PC-3 (cell line): ENCODE results near the gene BTBD18. TPM values are rescaled to one million over a fixed set of nuclear protein-coding genes. Genes with fewer than 3 reads are reported as not detected.

Experiments used
- ATAC-seq: fragments of 200-7000 bp; cut with Tn5 transposase; 2 replicates; pipeline ENCODE4 v1.9.1; 2020; ENCODE audit warnings: mild to moderate bottlenecking, moderate library complexity
- BruUV-seq: library from RNA; stranded (reverse); fragments of 400-500 nt; replicated peaks from 2 replicates; lab custom pipeline; 2021; lab: Mats Ljungman, UMichigan
- CTCF ChIA-PET: fragments of 300-600 bp; sonication (Branson Sonifier 250); formaldehyde crosslinking; loops from one replicate; lab custom pipeline; 2022; ENCODE audit warnings: antibody characterized with exemption; lab: Charles Lee
- POLR2A ChIA-PET: fragments of 300-600 bp; sonication (Branson Sonifier 250); formaldehyde crosslinking; loops from one replicate; lab custom pipeline; 2022; ENCODE audit warnings: antibody characterized with exemption; ENCODE audit not compliant: unreplicated experiment; lab: Charles Lee
- DNase-seq: peaks from one replicate; pipeline ENCODE4 v3.0.0-alpha.2; 2015
- H2AFZ ChIP-seq: fragments of 300-600 bp; sonication (generic); 2 replicates; pipeline ENCODE4 v1.6.0; 2016; ENCODE audit warnings: antibody characterized with exemption, low read length
- H3F3A ChIP-seq: fragments of 300-600 bp; sonication (generic); one replicate; pipeline ENCODE4 v1.6.0; 2017; ENCODE audit warnings: antibody characterized with exemption, low read length, control low read depth, mild to moderate bottlenecking; ENCODE audit not compliant: unreplicated experiment
- H3K27ac ChIP-seq: fragments of 300-600 bp; sonication (generic); 2 replicates; pipeline ENCODE4 v1.5.1; 2016; ENCODE audit warnings: mild to moderate bottlenecking, low read length
- H3K27me3 ChIP-seq: fragments of 300-600 bp; sonication (generic); 2 replicates; pipeline ENCODE4 v1.6.1; 2016; ENCODE audit warnings: low read length, mixed read lengths
- H3K36me3 ChIP-seq: fragments of 300-600 bp; sonication (generic); 2 replicates; pipeline ENCODE4 v1.6.1; 2016; ENCODE audit warnings: low read depth, mixed run types, low read length, mixed read lengths
- H3K4me1 ChIP-seq: fragments of 300-600 bp; sonication (generic); 2 replicates; pipeline ENCODE4 v1.5.1; 2016; ENCODE audit warnings: low read length; ENCODE audit not compliant: insufficient read depth
- H3K4me2 ChIP-seq: fragments of 300-600 bp; sonication (generic); 2 replicates; pipeline ENCODE4 v1.6.0; 2016; ENCODE audit warnings: low read length
- H3K4me3 ChIP-seq: fragments of 300-600 bp; sonication (generic); 2 replicates; pipeline ENCODE4 v1.5.1; 2016; ENCODE audit warnings: mild to moderate bottlenecking, low read length, mixed read lengths
- H3K79me2 ChIP-seq: fragments of 300-600 bp; sonication (generic); 2 replicates; pipeline ENCODE4 v1.6.1; 2017; ENCODE audit warnings: low read length, mixed read lengths
- H3K9ac ChIP-seq: fragments of 300-600 bp; sonication (generic); 2 replicates; pipeline ENCODE4 v1.6.0; 2016; ENCODE audit warnings: mild to moderate bottlenecking, low read length
- H3K9me2 ChIP-seq: fragments of 300-600 bp; sonication (generic); replicated peaks from 2 replicates; pipeline ENCODE4 v1.6.1; 2016; ENCODE audit warnings: mixed run types, low read length, mixed read lengths
- H3K9me3 ChIP-seq: fragments of 300-600 bp; sonication (generic); 2 replicates; pipeline ENCODE4 v1.6.1; 2016; ENCODE audit warnings: low read length, mixed read lengths
- H4K20me1 ChIP-seq: fragments of 300-600 bp; sonication (generic); 2 replicates; pipeline ENCODE4 v1.6.1; 2016; ENCODE audit warnings: low read length, mixed read lengths
- EZH2 ChIP-seq: fragments of 300-600 bp; sonication (generic); IDR thresholded peaks from one replicate; pipeline ENCODE4 v1.6.1; 2017; ENCODE audit warnings: antibody characterized with exemption, mild to moderate bottlenecking, low read length; ENCODE audit not compliant: unreplicated experiment
- EZH2phosphoT487 ChIP-seq: fragments of 300-600 bp; sonication (generic); IDR thresholded peaks from 2 replicates; pipeline ENCODE4 v1.6.1; 2018; ENCODE audit warnings: mild to moderate bottlenecking, antibody characterized with exemption, low read length, borderline replicate concordance
- intact Hi-C: fragments of 100-400 bp; cut with micrococcal nuclease; formaldehyde crosslinking; loops from 2 replicates; pipeline ENCODE4 v1.9.0; 2023
- total RNA-seq: library from RNA; depleted of rRNA; stranded (reverse); fragments of >200 nt; gene quantifications from 2 replicates; pipeline ENCODE4 v1.2.3, GENCODE V29; 2014
- TF ChIP-seq, protein P1 (sequence below): fragments of 300-600 bp; sonication (generic); conservative IDR thresholded peaks from 2 replicates; pipeline ENCODE4 v1.5.1; 2017; ENCODE audit warnings: antibody characterized with exemption, low read depth, mild to moderate bottlenecking, low read length

The BTBD18 gene
- total RNA-seq, 1 experiment from 2014 or later: not detected

- Histone ChIP-seq H3K79me2 (peaks cover 63% of the 10 kb centered on the region), H3K27ac (no peak overlapping the region), H3K4me2 (peak overlapping the region; percentile 98), H3K9ac (peak overlapping the region; percentile 96; the same call in 1 of the 2 replicates), H3K4me1 (peaks cover 24% of the 10 kb centered on the region), H3K36me3 (peaks cover 7% of the 10 kb centered on the region; the same call in 1 of the 2 replicates), H3K9me2 (no peaks in the 10 kb centered on the region), H3F3A (no peaks in the 10 kb centered on the region), H3K9me3 (no peaks in the 10 kb centered on the region), H2AFZ (no peak overlapping the region), H4K20me1 (peaks cover 20% of the 10 kb centered on the region), H3K4me3 (peak overlapping the region; percentile 99), H3K27me3 (no peaks in the 10 kb centered on the region)
- ATAC-seq: no peak
- intact Hi-C loops: no loop called here
- CTCF ChIA-PET: no interaction called here
- POLR2A ChIA-PET: no interaction called here
- TF ChIP-seq EZH2phosphoT487: no peak
- TF ChIP-seq EZH2: no peak
- TF ChIP-seq, protein P1, sequence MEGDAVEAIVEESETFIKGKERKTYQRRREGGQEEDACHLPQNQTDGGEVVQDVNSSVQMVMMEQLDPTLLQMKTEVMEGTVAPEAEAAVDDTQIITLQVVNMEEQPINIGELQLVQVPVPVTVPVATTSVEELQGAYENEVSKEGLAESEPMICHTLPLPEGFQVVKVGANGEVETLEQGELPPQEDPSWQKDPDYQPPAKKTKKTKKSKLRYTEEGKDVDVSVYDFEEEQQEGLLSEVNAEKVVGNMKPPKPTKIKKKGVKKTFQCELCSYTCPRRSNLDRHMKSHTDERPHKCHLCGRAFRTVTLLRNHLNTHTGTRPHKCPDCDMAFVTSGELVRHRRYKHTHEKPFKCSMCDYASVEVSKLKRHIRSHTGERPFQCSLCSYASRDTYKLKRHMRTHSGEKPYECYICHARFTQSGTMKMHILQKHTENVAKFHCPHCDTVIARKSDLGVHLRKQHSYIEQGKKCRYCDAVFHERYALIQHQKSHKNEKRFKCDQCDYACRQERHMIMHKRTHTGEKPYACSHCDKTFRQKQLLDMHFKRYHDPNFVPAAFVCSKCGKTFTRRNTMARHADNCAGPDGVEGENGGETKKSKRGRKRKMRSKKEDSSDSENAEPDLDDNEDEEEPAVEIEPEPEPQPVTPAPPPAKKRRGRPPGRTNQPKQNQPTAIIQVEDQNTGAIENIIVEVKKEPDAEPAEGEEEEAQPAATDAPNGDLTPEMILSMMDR: no peak
- no TSS peak for BruUV-seq
- no peak for DNase-seq
Observed at GRCh38 chr11:57713835-57714234, 37.8 kb downstream of the BTBD18 start.

DNA sequence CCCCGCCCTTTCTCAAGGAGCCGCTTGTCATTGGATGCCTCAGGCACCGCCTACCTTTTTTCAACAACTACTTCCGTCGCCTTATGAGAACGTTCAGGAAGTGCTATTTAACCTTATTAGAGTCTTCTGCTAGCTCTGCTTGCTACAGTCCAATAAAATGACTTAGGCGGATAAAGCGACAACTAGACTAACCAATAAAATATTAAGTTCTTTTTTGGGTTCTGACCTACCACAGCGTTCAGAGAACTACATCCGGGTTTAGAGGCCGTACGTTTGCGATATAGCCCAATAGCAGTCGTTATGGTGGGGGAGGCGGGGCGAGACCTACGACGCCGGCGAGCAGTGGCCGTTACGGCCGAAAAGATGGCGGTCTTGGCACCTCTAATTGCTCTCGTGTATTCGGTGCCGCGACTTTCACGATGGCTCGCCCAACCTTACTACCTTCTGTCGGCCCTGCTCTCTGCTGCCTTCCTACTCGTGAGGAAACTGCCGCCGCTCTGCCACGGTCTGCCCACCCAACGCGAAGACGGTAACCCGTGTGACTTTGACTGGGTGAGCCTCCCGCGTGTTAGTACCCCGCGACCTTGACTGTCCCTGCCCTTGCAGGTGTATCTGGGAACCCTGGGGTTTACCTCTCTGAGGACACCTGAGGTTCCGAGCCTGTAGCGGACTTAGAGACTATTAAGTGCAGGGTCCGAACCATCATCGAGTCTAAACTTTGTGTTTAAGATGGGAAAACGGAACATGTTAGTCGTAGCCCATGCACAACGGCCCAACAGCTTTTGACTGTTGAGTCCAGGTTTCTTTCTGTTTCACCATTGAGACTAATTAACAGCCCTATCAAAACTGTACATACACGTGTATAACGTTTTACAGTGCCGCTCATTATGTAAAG, 39.1 kb downstream of the BTBD18 start, which contains the start of gene TMX2:
TSS of gene TMX2 (plus strand) at position 338 of the 895 bp plus-strand sequence. CDS start at position 364, 26 bp downstream.
- Histone ChIP-seq H3K36me3 (peaks cover 4% of the 10 kb centered on the region; the same call in 1 of the 2 replicates), H3K4me1 (peaks cover 24% of the 10 kb centered on the region), H4K20me1 (peaks cover 13% of the 10 kb centered on the region), H2AFZ (peak within 1 kb of the TSS; percentile 77), H3K27ac (peak within 1 kb of the TSS; percentile 75), H3K79me2 (peaks cover 63% of the 10 kb centered on the region), H3K27me3 (no peaks in the 10 kb centered on the region), H3F3A (no peaks in the 10 kb centered on the region), H3K9me3 (no peaks in the 10 kb centered on the region), H3K9me2 (no peaks in the 10 kb centered on the region), H3K9ac (peak within 1 kb of the TSS; percentile 96), H3K4me2 (peak within 1 kb of the TSS; percentile 98), H3K4me3 (peak within 1 kb of the TSS; percentile 99)
- no peak for TF ChIP-seq EZH2
- TF ChIP-seq EZH2phosphoT487: no peak
- TF ChIP-seq, protein P1: no peak
- ChIA-PET CTCF (interaction anchor here (0.5 to 1.0 kb wide), 2 partner anchors 87 to 88 kb away, joined by 5 read pairs; no protein-coding TSS in a partner anchor), POLR2A (interaction anchor here (0.6 to 1.0 kb wide), 6 partner anchors 13 to 682 kb away, joined by 3 to 38 read pairs (median 4); partner anchors contain the start of gene CTNND1)
- peak; percentile 92 for ATAC-seq
- intact Hi-C loops: loop anchor here (1.0 kb wide), 7 partner anchors 29 to 866 kb away; partner anchors contain the start of genes CLP1, SELENOH and TIMM10
- DNase-seq: peak; percentile 99
- TSS peak; percentile 73 for BruUV-seq
